H1 (cell line): Measurements from ENCODE around the gene PEPD. TPM values are rescaled to one million over a fixed set of nuclear protein-coding genes. Genes with fewer than 3 reads are reported as not detected.

Source experiments
- CTCF ChIP-seq, 3 experiments: IDR thresholded peaks; 1 replicate in 2 of 3; 2 replicates in 1 of 3; pipeline versions ENCODE4 v1.5.1 to v1.6.1; 2011; ENCODE audit warnings: low read length in 3 of 3, mild to moderate bottlenecking in 3 of 3, inconsistent platforms in 2 of 3, low read depth in 1 of 3, moderate library complexity in 1 of 3; ENCODE audit not compliant: insufficient read depth in 1 of 3; ENCODE audit errors: control extremely low read depth in 1 of 3
- polyA plus RNA-seq, 7 experiments: library from polyadenylated mRNA; depleted of rRNA in 3 of 7; stranded (reverse) in 5 of 7; unstranded in 2 of 7; fragments of >200 nt in 5 of 7; fragments of 200-250 nt in 2 of 7; gene quantifications; 1 replicate in 5 of 7; 2 replicates in 1 of 7; 4 replicates in 1 of 7; pipeline versions ENCODE4 v1.2.1 to v1.2.3, GENCODE V29; 2011 to 2013; ENCODE audit warnings: missing spikeins in 2 of 7, mixed read lengths in 2 of 7
- total RNA-seq: library from RNA; stranded (reverse); fragmentation: NEBNext Ultra II Directional; extraction: Animal tissue kit (Norgen Biotek cat#: 25700); gene quantifications from 2 replicates; pipeline ENCODE4 v1.2.1, GENCODE V29; 2021

Gene PEPD
- total and polyA plus RNA-seq, 2 of the 8 experiments (the other 6 are each of a cell fraction or from before 2014, with no cell fraction given) = 84.1 to 178 TPM

- no peak for TF ChIP-seq CTCF (IDR thresholded peaks at IDR 0.05; ENCODE audit: control extremely low read depth in 1 of 3, insufficient read depth in 1 of 3, low read depth in 1 of 3, low read length in 3 of 3)
Observed at GRCh38 chr19:33458807-33459206, 62.8 kb downstream of the PEPD start (continued).
